ENCODE results near the gene CAMTA1. TPM values are rescaled to one million over a fixed set of nuclear protein-coding genes. Genes with fewer than 3 reads are reported as not detected.

CAMTA1 gene
- total and polyA plus RNA-seq, 9 of the 15 experiments (the other 6 are each of a cell fraction or from before 2014, with no cell fraction given), result 43.9 to 161 (median 65.9) TPM

GRCh38 chr1:7262611-7263010 is 477.4 kb downstream of the CAMTA1 start:
- ChIA-PET CTCF (ENCODE audit: low intra/inter-chr PET ratio) (no interaction called here), POLR2A (no interaction called here)
- in situ Hi-C loops (cut with MboI), result no loop called here
- H3K9ac ChIP-seq (ENCODE audit: insufficient read depth in 1 of 2, low read depth in 2 of 2, low read length in 2 of 2), result no peak overlapping the region
- FAIRE-seq (no peak), ATAC-seq (no peak), DNase-seq (ENCODE audit: extremely low read depth in 1 of 4, low spot score in 3 of 4) (no peak)
- H3K9me3 ChIP-seq (replicated peaks; ENCODE audit: control insufficient read depth, insufficient read depth, low read depth, low read length), result no peaks in the 10 kb centered on the region
- H3K27ac ChIP-seq (ENCODE audit: extremely low read depth, low read depth, low read length), result no peak overlapping the region
- H3K9me1 ChIP-seq (ENCODE audit: control insufficient read depth, insufficient read depth, low read length), result no peaks in the 10 kb centered on the region
- no peak overlapping the region for H3K4me2 ChIP-seq (ENCODE audit: insufficient read depth, low read length)
- H3K36me3 ChIP-seq (ENCODE audit: control insufficient read depth, insufficient read depth, low read length), result no peaks in the 10 kb centered on the region
- no TSS peak for BruUV-seq (replicated peaks)
- intact Hi-C loops (cut with micrococcal nuclease), result no loop called here
- 1% methylated on average over 6 of the region's 6 CpGs for WGBS (ENCODE audit: insufficient coverage, low coverage, missing lambda C conversion rate)
- peaks cover 31 to 40% of the 10 kb centered on the region in 2 experiments; a peak in 4 of 5 replicates for H3K27me3 ChIP-seq (ENCODE audit: control insufficient read depth in 2 of 2, insufficient read depth in 2 of 2, low read length in 2 of 2)
- no peaks in the 10 kb centered on the region for H3K4me1 ChIP-seq (replicated peaks in 1 of 2; ENCODE audit: control insufficient read depth in 2 of 2, insufficient read depth in 2 of 2, low read length in 2 of 2)
- no peak overlapping the region for H2AFZ ChIP-seq (ENCODE audit: low read depth, low read length)
- no peaks in the 10 kb centered on the region for H4K20me1 ChIP-seq (replicated peaks; ENCODE audit: control insufficient read depth, insufficient read depth, low read length)
- H3K4me3 ChIP-seq, result no peak overlapping the region
- TF ChIP-seq PTBP1 (IDR thresholded peaks at IDR 0.05; ENCODE audit: low read depth, low read length), result no peak
- TF ChIP-seq ZNF165 (CRISPR knock-in tag; IDR thresholded peaks at IDR 0.05; ENCODE audit: borderline replicate concordance), result no peak
- TF ChIP-seq RB1 (IDR thresholded peaks at IDR 0.05; ENCODE audit: low read depth), result no peak
- no peak for TF ChIP-seq SMAD3 (CRISPR knock-in tag; conservative IDR thresholded peaks at IDR 0.05)
- no peak for TF ChIP-seq ZNF408 (CRISPR knock-in tag; IDR thresholded peaks at IDR 0.05; ENCODE audit: low read depth)
- no peak for TF ChIP-seq TAF1 (IDR thresholded peaks at IDR 0.05; ENCODE audit: control insufficient read depth, extremely low read depth, insufficient read depth, low read length, severe bottlenecking)
- no peaks in the 10 kb centered on the region for H3K79me2 ChIP-seq (ENCODE audit: control insufficient read depth, insufficient read depth, low read length)
